Smooth muscle cell (in vitro differentiated cells): Measurements from ENCODE around the gene SLC25A21. TPM values are rescaled to one million over a fixed set of nuclear protein-coding genes. Genes with fewer than 3 reads are reported as not detected.

Experiments
- DNase-seq: peaks from one replicate; lab custom pipeline; 2025; ENCODE audit not compliant: unreplicated experiment; lab: John Stamatoyannopoulos, UW
- H2AFZ ChIP-seq: fragments of 200-600 bp; sonication (generic); 2 replicates; pipeline ENCODE4 v1.6.0; 2016; ENCODE audit warnings: antibody characterized with exemption, low read depth, mild to moderate bottlenecking
- H3F3A ChIP-seq: fragments of 200-600 bp; sonication (generic); 2 replicates; pipeline ENCODE4 v1.6.0; 2017; ENCODE audit warnings: antibody characterized with exemption, low read depth
- H3K27ac ChIP-seq: fragments of 200-600 bp; sonication (generic); 2 replicates; pipeline ENCODE4 v1.5.1; 2016; ENCODE audit warnings: low read depth, mild to moderate bottlenecking
- H3K27me3 ChIP-seq: fragments of 200-600 bp; sonication (generic); 2 replicates; pipeline ENCODE4 v1.6.1; 2016; ENCODE audit warnings: low read depth, mild to moderate bottlenecking
- H3K36me3 ChIP-seq: fragments of 200-600 bp; sonication (generic); 2 replicates; pipeline ENCODE4 v1.5.1; 2016; ENCODE audit warnings: low read depth
- H3K4me1 ChIP-seq: fragments of 200-600 bp; sonication (generic); 2 replicates; pipeline ENCODE4 v1.5.1; 2016; ENCODE audit warnings: low read depth
- H3K4me2 ChIP-seq: fragments of 200-600 bp; sonication (generic); 2 replicates; pipeline ENCODE4 v1.6.0; 2016; ENCODE audit warnings: mild to moderate bottlenecking
- H3K4me3 ChIP-seq: fragments of 200-600 bp; sonication (generic); 2 replicates; pipeline ENCODE4 v1.5.1; 2016; ENCODE audit warnings: mild to moderate bottlenecking
- H3K79me2 ChIP-seq: fragments of 200-600 bp; sonication (generic); 2 replicates; pipeline ENCODE4 v1.6.0; 2016; ENCODE audit warnings: low read depth, mild to moderate bottlenecking
- H3K9ac ChIP-seq: fragments of 200-600 bp; sonication (generic); 2 replicates; pipeline ENCODE4 v1.6.0; 2016; ENCODE audit warnings: low read depth
- H3K9me3 ChIP-seq: fragments of 200-600 bp; sonication (generic); replicated peaks from 2 replicates; pipeline ENCODE4 v1.5.1; 2016; ENCODE audit warnings: low read depth
- H4K20me1 ChIP-seq: fragments of 200-600 bp; sonication (generic); 2 replicates; pipeline ENCODE4 v1.6.0; 2016; ENCODE audit warnings: low read depth
- CTCF ChIP-seq: fragments of 200-600 bp; sonication (generic); IDR thresholded peaks from 2 replicates; pipeline ENCODE4 v1.5.1; 2017; ENCODE audit warnings: borderline replicate concordance, mild to moderate bottlenecking, antibody characterized with exemption; ENCODE audit not compliant: insufficient read depth, poor library complexity, severe bottlenecking
- WGBS: methylation state at CpG from one replicate; pipeline ENCODE4 v1.1.7; 2016; ENCODE audit warnings: low lambda C conversion rate; 5-methylcytosine and 5-hydroxymethylcytosine counted together
- polyA plus RNA-seq: library from polyadenylated mRNA; unstranded; fragments of >200 nt; fragmentation: Nextera tagmentation; extraction: Ambion mirVana; gene quantifications from 2 replicates; pipeline ENCODE4 v1.2.1, GENCODE V29; 2016
- total RNA-seq: library from RNA; depleted of rRNA; stranded (reverse); fragments of >200 nt; gene quantifications from 2 replicates; pipeline ENCODE4 v1.2.3, GENCODE V29; 2014

SLC25A21 gene
- total and polyA plus RNA-seq, 2 experiments from 2014 or later, result 1.1 TPM; not detected in 1

GRCh38 chr14:36662258-36662542 lies 510.2 kb downstream of the SLC25A21 start:
- Histone ChIP-seq H3F3A (no peaks in the 10 kb centered on the region), H3K4me2 (peak overlapping the region; percentile 98), H2AFZ (peak overlapping the region; percentile 93), H3K27me3 (peaks cover 100% of the 10 kb centered on the region), H3K9me3 (no peaks in the 10 kb centered on the region), H3K36me3 (no peaks in the 10 kb centered on the region), H3K27ac (no peak overlapping the region), H4K20me1 (no peaks in the 10 kb centered on the region), H3K9ac (no peak overlapping the region), H3K4me3 (peak overlapping the region; percentile 62), H3K79me2 (no peaks in the 10 kb centered on the region), H3K4me1 (peaks cover 32% of the 10 kb centered on the region)
- no peak for TF ChIP-seq CTCF
- no peak for DNase-seq
- 2% methylated on average over 11 of the region's 11 CpGs for WGBS

GRCh38 chr14:36661506-36662257 lies 510.7 kb downstream of the SLC25A21 start, which contains the start of gene PAX9:
PAX9 (plus strand) TSS chr14:36661860; CDS start chr14:36662090, 230 bp downstream.
- peak within 1 kb of the TSS; percentile 98 for H3K4me2 ChIP-seq
- H3K9ac ChIP-seq, result no peak within 1 kb of the TSS
- H2AFZ ChIP-seq, result peak within 1 kb of the TSS; percentile 93
- peaks cover 100% of the 10 kb centered on the region for H3K27me3 ChIP-seq
- WGBS, result under 1% methylated on average over 38 of the region's 44 CpGs
- no peaks in the 10 kb centered on the region for H3K9me3 ChIP-seq
- H3K4me3 ChIP-seq, result peak within 1 kb of the TSS; percentile 62
- no peaks in the 10 kb centered on the region for H3K36me3 ChIP-seq
- no peaks in the 10 kb centered on the region for H3K79me2 ChIP-seq
- H3K27ac ChIP-seq, result no peak within 1 kb of the TSS
- peaks cover 31% of the 10 kb centered on the region for H3K4me1 ChIP-seq
- H4K20me1 ChIP-seq, result no peaks in the 10 kb centered on the region
- no peak for DNase-seq
- H3F3A ChIP-seq, result no peaks in the 10 kb centered on the region
- TF ChIP-seq CTCF, result no peak

GRCh38 chr14:36660736-36661505 lies 511.5 kb downstream of the SLC25A21 start:
- peak overlapping the region; percentile 62 for H3K4me3 ChIP-seq
- peaks cover 28% of the 10 kb centered on the region for H3K4me1 ChIP-seq
- H3K9me3 ChIP-seq, result no peaks in the 10 kb centered on the region
- no peaks in the 10 kb centered on the region for H3F3A ChIP-seq
- H3K27me3 ChIP-seq, result peaks cover 100% of the 10 kb centered on the region
- H3K36me3 ChIP-seq, result no peaks in the 10 kb centered on the region
- TF ChIP-seq CTCF, result no peak
- H3K27ac ChIP-seq, result no peak overlapping the region
- peak overlapping the region; percentile 98 for H3K4me2 ChIP-seq
- no peaks in the 10 kb centered on the region for H4K20me1 ChIP-seq
- H3K79me2 ChIP-seq, result no peaks in the 10 kb centered on the region
- DNase-seq, result no peak
- no peak overlapping the region for H2AFZ ChIP-seq
- no peak overlapping the region for H3K9ac ChIP-seq
- WGBS, result 9% methylated on average over 34 of the region's 35 CpGs
